ENCODE measurements around the gene ZNF783. TPM values are rescaled to one million over a fixed set of nuclear protein-coding genes. Genes with fewer than 3 reads are reported as not detected.
A peak's percentile ranks its signal among the peaks of the same experiment; 100 is the strongest.
"Not testable (repeated sequence)": the region's sequence is repeated elsewhere in the genome, so short reads cannot be mapped to it uniquely, and the experiment has no call there.

The ZNF783 gene
- 4.3 TPM for total RNA-seq
- long read RNA-seq, full-length matches to known transcripts = 2 of 17 reads
- long read RNA-seq, partial matches to known transcripts = 2 of 17 reads
- long read RNA-seq, other reads (novel, unspliced or antisense) = 13 of 17 reads

DNA sequence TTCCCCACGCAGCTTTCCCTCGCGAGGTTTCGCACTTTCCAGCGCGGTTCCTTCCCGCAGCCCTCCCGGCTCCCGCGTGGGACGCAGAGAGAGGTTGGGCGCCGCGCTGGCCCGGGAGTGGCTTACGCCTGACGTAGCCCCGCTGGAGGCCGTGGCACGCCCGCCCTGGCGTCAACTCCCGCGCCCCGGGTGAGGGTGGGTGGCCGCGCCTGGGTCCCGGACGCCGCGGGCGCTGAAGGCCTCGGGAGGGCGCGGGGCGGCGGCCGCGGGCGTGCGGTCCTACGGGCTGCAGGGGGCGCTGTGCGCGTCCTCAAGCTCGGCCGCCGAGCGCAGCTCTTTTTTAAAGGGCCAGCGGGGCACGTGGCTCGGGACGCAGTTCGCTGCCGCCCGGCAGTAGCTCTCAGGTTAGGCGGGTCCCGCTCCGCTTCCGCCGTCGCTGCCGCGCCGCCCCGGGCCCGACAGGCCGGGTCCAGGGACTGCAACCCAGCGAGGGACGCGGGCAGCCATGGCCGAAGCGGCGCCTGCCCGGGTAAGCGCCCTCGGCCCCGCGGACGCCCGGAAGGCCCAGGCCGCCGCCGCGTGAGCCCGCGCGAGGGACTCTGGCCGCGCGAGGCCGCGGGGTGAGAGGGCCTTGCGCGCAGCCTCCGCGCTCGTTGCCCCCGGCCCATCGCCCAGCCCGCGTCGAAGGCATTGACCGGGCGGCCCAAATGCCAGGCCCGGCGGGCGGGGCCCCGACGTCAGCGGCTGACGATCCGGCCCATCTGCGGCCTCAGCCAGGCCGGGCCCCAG is at the start of gene ZNF783:
TSS of gene ZNF783 (plus strand) at position 368 of the 789 bp plus-strand sequence. CDS start at position 506, 138 bp downstream.
- DNase-seq (ENCODE audit: low spot score) = peak; percentile 93
- intact Hi-C loops (cut with DNase I) = loop anchor here (10.0 kb wide), 1 partner anchor 233 kb away; the partner anchor contains the start of gene ZNF746

DNA sequence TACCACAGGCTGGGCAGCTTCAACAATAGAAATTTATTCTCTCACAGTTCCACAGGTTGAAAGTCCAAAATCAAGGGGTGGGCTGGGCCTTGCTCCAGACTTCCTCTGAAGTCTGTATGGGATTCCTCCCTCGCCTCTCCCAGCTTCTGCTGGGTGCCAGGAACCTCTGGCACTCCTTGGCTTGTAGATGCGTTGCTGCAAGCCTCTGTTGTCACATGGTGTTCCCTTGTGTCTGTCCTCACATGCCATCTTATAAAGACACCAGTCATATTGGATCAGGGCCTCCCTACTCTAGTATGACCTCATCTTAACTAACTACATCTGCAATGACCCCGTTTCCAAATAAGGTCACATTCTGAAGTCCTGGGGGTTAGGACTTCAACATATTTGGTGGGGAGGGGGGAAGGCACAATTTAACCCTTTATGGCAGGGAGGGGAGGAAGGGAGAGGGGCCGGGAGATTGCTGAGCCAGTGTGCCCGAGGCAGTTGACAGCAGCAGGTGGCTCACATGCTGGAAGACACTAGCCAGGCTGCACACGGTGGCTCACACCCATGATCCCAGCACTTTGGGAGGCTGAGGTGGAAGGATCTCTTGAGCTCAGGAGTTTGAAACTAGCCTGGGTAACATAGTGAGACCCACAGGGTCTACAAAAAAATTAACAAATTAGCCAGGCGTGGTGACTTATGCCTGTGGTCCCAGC is 47.8 kb upstream of the ZNF783 start:
- no peak for DNase-seq (ENCODE audit: low spot score)
- intact Hi-C loops (cut with DNase I) = no loop called here

DNA sequence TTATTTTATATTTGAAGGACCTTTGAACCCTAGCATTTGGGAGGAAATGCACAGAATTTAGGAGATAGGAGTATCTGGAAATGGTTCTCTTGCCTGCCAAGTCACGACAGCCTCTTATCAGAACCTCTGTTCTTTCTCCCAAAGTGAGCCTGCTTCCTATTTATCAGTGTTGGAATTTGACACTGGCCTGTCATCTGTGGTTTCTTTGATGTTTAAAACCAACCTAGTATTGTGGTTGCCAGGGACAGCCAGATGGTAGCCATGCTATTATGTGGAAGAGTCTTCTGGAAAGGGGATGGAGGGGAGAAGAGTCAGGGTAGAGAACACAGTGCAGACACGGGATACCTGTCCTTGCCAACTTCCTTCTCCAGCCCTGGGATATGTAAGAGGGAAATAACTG is 45.6 kb upstream of the ZNF783 start:
- no peak for DNase-seq (ENCODE audit: low spot score)
- intact Hi-C loops (cut with DNase I) = no loop called here

DNA sequence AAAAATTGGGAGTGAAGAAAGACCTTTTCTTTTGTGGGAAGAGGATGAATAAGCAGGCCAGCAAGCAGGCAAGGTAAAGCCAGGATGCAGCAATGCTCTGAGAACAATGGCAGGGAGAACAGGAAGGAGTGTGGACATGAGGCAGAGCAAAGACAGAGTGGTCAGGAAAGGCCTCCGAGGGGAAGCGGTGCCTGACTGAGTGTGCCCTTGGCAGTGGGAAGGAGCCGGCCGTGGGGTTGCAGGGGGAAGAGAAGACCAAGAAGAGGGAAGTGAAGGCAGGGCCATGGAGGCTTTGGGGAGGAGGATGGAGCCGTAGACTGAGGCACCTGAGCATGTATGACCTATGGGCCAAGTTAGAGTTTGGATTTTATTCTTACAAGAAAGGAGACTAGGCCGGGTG is 44.4 kb upstream of the ZNF783 start:
- intact Hi-C loops (cut with DNase I) = no loop called here
- no peak for DNase-seq (ENCODE audit: low spot score)

DNA sequence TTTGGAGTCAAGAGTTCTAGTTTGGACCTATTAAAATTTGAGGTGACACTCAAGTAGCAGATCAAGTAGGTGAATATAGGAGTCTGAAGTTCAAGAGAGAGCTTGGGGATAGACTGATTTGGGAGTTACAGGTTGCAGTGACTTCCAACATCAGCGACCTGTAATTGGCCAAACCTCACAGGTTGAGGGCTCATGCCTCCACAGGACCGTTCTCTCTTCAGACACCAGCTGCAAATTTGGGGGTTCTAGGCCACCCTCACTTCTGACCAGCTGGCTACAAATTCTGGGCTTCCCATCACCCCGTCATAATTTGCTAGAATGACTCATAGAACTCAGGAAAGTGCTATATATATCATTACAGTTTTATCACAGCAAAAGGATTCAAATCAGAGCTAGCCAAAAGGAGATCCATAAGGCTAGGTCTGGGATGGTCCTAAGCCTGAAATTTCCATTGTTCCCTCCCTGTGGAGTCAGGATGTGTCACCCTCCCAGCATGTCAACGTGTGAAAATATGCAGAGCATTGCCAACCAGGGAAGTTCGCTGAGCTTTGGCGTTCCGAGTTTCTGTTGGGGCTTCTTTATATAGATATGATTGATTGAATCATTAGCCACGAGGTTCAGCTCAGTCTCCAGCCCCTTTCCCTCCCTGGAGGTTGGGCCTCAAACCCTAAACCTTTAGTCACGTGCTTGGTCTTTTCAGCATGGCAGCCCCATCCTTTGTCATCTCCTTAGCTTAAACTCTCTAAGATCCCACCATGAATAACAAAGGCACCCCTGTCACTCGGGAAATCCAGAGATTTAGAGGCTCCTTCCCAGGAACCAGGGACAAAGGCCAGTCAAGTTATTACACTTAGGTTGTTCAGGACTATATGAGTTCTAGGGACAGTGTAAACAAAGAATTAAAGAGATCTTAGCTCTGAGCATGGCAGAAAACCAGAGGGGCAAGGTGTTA is 43.3 kb upstream of the ZNF783 start:
- intact Hi-C loops (cut with DNase I) = no loop called here
- DNase-seq (ENCODE audit: low spot score) = no peak

DNA sequence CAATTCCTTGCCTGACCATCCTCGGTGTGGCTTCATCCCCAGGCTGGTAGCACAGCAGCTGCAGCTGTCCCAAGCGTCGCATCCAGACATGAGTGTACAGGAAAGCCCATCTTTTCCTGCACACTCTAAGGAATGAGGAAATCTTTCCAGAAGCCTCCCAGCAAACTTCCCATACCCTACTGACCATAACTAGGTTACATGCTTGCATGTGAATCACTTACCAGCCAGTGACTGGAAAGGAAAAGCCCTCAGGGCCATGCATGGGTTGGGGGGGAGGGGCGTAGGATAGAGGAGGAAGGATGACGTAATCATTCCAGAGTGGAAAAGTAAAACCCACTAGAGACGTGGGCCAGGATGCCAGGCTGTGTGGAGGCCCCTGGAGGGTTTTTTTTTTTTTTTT is 41.5 kb upstream of the ZNF783 start:
- no peak for DNase-seq (ENCODE audit: low spot score)
- intact Hi-C loops (cut with DNase I) = no loop called here

DNA sequence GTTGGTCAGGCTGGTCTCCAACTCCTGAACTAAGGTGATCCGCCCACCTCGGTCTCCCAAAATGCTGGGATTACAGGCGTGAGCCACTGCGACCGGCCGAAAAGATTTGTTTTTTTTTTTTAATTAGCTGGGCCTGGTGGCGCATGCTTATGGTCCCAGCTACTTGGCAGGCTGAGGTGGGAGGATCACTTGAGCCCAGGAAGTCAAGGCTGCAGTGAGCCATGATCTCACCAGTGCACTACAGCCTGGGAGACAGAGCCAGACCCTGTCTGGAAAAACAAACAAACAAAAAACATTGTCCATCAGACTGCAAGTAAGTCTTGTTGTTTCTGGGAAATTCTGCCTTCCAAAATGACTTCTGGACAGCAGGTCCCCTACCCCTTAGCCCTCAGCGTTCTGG is 38.8 kb upstream of the ZNF783 start:
- intact Hi-C loops (cut with DNase I) = no loop called here
- DNase-seq (ENCODE audit: low spot score) = no peak

DNA sequence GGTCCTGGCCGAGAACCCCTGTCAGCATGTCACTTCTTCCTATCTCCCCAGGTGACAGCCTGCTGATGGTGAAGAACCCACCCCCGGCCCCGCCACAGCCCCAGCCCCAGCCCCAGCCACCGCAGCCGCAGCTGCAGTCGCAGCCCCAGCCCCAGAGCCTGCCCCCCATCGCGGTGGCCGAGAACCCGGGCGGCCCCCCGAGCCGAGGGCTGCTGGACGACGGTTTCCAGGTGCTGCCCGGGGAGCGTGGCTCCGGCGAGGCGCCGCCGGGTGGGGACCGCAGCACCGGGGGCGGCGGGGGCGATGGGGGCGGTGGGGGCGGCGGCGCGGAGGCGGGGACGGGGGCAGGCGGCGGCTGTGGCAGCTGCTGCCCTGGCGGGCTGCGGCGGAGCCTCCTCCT is 38.2 kb upstream of the ZNF783 start:
- intact Hi-C loops (cut with DNase I) = no loop called here
- no peak for DNase-seq (ENCODE audit: low spot score)

DNA sequence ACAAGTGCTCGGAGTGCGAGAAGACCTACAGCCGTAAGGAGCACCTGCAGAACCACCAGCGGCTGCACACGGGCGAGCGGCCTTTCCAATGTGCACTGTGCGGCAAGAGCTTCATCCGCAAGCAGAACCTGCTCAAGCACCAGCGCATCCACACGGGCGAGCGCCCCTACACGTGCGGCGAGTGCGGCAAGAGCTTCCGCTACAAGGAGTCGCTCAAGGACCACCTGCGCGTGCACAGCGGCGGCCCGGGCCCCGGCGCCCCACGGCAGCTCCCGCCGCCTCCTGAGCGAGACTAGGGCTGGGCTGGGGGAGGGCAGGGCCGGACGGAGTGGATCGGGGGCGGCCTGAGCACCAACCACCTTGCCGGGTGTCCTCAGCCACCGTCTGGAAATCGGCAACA is 37.6 kb upstream of the ZNF783 start:
- DNase-seq (ENCODE audit: low spot score) = no peak
- intact Hi-C loops (cut with DNase I) = no loop called here

DNA sequence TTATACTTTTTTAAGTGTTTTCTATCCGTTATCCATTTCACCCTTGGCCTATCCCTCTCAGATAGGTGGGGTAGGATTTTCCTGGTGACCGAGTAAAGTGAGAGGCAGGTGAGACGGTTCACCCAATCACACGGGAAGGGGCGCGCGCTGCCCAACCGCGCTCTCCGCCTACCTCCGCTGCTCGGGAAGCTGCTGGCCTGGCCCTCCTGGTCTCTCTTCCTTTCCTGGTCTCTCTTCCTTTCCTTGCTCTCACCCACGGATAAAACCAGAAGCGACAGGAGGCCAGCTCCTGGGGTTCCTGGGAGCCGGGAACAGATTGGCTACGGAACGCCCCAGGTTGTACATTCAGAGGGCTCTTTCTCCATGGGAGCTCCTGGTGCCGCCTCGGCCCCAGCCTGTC is 36.9 kb upstream of the ZNF783 start:
- no peak for DNase-seq (ENCODE audit: low spot score)
- intact Hi-C loops (cut with DNase I) = no loop called here

DNA sequence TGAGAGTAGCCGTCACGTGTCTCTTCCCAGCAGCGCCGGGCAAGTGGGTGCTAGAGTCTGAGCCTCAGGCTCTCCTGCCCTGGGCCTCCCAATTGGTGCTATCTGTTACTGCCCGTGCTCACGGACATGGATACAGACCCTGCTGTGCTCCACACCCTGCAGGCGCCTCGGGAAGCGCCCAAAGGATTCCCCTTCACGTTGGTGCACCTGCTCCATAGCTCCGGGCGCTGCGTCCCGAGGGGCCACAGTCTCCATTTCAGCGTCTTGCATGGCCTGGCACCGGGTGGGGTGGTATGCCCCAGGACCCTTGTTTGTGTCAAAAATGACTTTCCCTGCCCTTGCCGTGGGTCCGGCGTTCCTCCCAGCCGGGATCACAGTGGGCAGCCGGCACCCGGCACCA is 36.3 kb upstream of the ZNF783 start:
- no peak for DNase-seq (ENCODE audit: low spot score)
- intact Hi-C loops (cut with DNase I) = no loop called here

DNA sequence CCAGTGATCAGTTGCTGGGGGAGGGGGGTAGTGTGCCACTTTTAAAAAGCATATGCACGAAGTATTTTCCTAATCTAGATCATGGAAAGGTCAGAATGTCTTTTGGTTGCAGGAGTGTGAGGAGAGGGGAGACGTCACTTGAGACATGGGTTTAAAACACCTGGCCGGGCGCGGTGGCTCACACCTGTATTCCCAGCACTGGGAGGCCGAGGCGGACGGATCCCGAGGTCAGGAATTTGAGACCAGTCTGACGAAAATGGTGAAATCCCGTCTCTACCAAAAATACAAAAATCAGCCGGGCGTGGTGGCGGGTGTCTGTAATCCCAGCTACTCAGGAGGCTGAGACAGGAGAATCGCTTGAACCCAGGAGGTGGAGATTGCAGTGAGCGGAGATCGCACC is 35.6 kb upstream of the ZNF783 start:
- not testable (repeated sequence) for DNase-seq (ENCODE audit: low spot score)

DNA sequence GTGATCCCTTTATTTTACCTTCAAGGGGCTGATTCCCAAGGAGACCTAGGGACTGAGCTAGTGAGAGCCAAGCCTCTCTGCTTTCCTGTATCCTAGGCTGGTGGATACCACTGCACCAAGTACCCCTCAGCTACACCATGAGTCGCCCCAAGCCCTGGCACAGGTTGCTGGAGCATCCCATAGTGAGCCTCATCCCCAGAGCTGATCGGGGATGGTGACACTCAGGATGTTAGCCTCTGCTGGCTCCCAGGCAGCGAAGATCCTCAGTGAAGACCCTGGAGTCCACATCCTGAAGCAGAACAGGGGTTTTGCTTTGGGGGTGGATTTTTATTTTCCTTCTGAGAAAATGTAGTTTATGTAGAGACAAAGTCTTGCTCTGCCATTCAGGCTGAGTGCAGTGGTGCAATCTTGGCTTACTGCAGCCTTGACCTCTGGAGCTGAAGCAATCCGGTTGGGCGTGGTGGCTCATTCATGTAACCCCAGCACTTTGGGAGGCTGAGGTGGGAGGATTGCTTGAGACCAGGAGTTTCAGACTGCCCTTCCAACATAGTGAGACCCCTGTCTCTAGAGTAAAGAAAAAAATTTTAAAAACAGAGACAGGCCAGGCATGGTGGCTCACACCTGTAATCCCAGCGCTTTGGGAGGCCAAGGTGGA is 35.0 kb upstream of the ZNF783 start:
- intact Hi-C loops (cut with DNase I) = no loop called here
- no peak for DNase-seq (ENCODE audit: low spot score)

More for the DNA sequence above, 35.6 kb upstream of the ZNF783 start:
- intact Hi-C loops (cut with DNase I) = not testable (repeated sequence)

DNA sequence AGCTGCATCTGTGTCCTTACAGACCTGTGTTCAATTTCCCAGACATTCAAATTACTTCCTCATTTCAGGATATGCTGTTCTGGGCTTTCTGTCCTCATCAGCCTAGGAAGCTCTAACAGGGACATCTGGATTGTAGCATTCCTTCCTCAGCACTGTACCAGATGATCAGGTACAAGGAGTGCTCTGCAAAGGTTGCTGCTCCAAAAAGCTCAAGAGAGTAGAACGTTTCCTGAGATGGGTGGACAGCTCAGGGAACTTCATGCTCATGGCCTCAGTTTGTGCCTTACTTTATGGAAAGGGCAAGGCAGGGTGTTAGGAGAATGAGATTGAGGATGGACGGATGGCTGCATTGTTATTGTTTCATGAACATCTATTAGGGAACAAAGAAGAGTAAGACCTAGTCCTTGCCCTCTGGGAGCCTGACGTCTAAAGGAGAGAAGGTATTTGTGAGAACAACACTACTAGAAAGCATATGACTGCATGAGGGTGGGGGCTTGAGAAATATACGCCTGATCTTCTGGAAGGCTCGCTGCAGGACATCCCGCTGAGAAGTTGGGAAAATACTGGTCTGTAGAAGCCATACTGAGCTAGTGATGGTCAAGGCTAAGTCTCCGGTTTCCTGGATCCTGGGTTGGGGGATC is 33.0 kb upstream of the ZNF783 start:
- intact Hi-C loops (cut with DNase I) = no loop called here
- DNase-seq (ENCODE audit: low spot score) = no peak

DNA sequence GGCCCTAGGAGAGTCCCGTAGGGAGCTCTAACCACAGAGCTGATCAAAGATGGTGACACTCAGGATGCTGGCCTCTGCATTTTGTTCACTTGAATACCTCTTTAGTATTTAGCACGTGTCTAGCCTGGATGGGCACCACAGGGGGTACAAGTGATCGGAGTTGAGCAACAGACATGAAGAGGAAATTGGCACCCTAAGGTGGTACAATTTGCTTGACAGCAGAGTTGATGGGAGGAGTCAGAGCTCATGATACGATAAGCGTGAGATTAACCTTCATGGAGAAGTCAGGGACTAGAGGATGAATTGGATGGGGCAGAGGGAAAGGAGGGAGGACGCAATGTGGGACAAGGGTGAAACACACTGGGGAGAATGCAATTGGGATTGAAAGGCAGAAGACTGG is 32.5 kb upstream of the ZNF783 start:
- no peak for DNase-seq (ENCODE audit: low spot score)
- intact Hi-C loops (cut with DNase I) = no loop called here

DNA sequence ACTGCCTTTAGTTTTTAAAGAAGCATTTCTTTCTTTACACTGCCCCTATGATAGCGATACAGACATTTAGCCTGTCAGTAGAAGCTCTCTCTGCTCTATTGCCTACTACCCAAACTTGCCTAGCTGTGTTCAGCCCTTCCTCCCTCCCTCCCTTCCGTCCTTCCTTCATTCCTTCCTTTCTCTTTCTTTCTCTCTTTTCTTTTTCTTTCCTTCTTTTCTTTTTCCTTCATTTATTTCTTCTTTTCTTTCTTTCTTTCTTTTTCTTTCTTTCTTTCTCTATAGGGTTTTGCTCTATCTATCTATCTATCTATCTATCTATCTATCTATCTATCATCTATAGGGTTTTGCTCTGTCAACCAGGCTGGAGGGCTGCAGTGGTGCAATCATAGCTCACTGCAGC is 29.6 kb upstream of the ZNF783 start:
- no peak for DNase-seq (ENCODE audit: low spot score)
- intact Hi-C loops (cut with DNase I) = no loop called here

DNA sequence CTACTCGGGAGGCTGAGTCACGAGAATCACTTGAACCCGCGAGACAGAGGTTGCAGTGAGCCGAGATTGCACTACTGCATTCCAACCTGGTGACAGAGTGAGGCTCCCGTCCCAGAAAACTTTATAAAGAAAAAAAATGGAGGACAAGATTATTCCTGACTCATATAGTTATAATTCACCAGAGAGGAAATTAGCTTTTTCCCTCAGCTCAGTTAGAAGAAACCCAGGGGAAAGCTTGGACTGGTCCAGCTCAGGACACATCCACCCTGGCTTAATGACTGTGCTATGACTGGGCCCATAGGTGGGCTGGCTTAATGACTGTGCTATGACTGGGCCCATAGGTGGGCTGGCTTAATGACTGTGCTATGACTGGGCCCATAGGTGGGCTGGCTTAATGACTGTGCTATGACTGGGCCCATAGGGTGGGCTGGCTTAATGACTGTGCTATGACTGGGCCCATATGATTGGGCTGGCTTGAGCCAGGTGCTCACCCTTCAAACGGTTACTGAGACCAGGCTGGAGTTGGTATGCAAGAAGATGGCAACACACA is 28.3 kb upstream of the ZNF783 start:
- intact Hi-C loops (cut with DNase I); DNase-seq (ENCODE audit: low spot score): not testable (repeated sequence)

DNA sequence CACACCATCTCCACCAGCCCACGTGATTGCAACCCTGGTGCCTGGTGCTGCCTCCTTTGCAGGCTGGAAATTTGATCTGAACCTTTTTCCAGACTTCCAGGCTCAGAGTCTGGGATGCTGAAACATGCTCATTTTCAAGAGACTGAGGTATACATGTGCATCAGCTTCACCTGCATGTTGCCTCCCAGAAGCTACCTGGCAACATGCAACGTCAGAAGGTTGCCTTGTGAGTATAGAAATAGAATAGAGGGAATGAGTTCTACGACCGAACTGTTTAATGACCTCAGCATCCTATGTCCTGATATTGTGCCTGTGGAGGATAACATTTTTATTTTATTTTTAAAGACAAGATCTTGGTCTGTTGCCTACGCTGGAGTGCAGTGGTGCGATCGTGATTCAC is 24.5 kb upstream of the ZNF783 start:
- intact Hi-C loops (cut with DNase I) = no loop called here

DNA sequence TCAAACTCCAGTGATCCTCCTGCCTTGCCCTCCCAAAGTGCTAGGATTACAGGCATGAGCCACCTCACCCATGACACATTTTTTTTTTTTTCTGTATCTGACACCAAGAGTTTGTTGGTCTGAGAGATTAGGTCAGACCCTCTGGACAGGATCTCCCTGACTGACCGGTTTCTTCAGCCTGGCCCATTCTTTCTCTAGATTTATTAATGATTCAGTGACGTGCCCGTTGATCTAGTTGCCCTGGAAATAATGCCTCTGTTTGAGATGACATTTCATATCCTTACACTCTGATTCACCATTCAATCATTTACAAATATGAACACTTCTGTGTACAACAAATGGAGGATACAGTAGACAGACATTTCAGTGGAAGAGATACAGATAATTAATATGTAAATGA is 23.9 kb upstream of the ZNF783 start:
- intact Hi-C loops (cut with DNase I) = no loop called here

More for the DNA sequence above, 24.5 kb upstream of the ZNF783 start:
- no peak for DNase-seq (ENCODE audit: low spot score)

More for the DNA sequence above, 23.9 kb upstream of the ZNF783 start:
- DNase-seq (ENCODE audit: low spot score) = no peak
